ENCODE results near the gene LHPP. TPM values are rescaled to one million over a fixed set of nuclear protein-coding genes. Genes with fewer than 3 reads are reported as not detected.

The LHPP gene
- total and polyA plus RNA-seq, 2 donors (not counting 1 experiment from before 2014, with no cell fraction given): 10.2 to 15.6 TPM

DNA sequence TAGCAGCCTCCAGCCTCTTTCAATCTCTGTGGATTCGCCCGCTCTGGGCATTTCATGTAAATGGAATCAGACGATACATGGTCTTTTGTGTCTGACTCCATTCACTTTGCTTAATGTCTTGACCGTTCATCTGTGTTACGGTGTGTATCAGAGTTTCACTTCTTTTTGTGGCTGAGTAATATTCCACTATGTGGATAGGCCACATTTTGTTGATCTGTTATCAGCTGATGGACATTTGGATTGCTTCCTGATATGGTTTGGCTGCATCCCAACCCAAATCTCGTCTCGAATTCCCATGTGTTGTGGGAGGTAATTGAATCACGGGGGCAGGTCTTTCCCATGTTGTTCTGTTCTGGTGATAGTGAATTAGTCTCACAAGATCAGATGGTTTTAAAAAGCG lies 109.0 kb downstream of the LHPP start:
- Histone ChIP-seq H3K27me3 (ENCODE audit: control insufficient read depth, insufficient read depth, low read length) (no peaks in the 10 kb centered on the region), H3K9me3 (ENCODE audit: control insufficient read depth, insufficient read depth, low read depth, low read length) (no peaks in the 10 kb centered on the region), H3K4me1 (ENCODE audit: control insufficient read depth, extremely low read depth, insufficient read depth, low read length) (no peaks in the 10 kb centered on the region), H3K4me3 (replicated peaks in 1 of 4; ENCODE audit: control extremely low read depth in 1 of 4, insufficient read depth in 1 of 4, low read depth in 3 of 4, low read length in 4 of 4) (no peak overlapping the region), H3K9ac (ENCODE audit: insufficient read depth, low read length) (no peak overlapping the region), H2AFZ (ENCODE audit: low read length) (no peak overlapping the region), H3K4me2 (ENCODE audit: extremely low read depth, insufficient read depth, low read length) (no peak overlapping the region), H4K20me1 (ENCODE audit: control insufficient read depth, extremely low read depth, insufficient read depth, low read length) (no peaks in the 10 kb centered on the region), H3K36me3 (ENCODE audit: control insufficient read depth, insufficient read depth, low read length) (no peaks in the 10 kb centered on the region), H3K27ac (ENCODE audit: insufficient read depth, low read length) (no peak overlapping the region), H3K79me2 (ENCODE audit: control insufficient read depth, insufficient read depth, low read length) (no peaks in the 10 kb centered on the region)
- TF ChIP-seq, protein P1, sequence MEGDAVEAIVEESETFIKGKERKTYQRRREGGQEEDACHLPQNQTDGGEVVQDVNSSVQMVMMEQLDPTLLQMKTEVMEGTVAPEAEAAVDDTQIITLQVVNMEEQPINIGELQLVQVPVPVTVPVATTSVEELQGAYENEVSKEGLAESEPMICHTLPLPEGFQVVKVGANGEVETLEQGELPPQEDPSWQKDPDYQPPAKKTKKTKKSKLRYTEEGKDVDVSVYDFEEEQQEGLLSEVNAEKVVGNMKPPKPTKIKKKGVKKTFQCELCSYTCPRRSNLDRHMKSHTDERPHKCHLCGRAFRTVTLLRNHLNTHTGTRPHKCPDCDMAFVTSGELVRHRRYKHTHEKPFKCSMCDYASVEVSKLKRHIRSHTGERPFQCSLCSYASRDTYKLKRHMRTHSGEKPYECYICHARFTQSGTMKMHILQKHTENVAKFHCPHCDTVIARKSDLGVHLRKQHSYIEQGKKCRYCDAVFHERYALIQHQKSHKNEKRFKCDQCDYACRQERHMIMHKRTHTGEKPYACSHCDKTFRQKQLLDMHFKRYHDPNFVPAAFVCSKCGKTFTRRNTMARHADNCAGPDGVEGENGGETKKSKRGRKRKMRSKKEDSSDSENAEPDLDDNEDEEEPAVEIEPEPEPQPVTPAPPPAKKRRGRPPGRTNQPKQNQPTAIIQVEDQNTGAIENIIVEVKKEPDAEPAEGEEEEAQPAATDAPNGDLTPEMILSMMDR (conservative IDR thresholded peaks at IDR 0.05 in 1 of 2, IDR thresholded peaks at IDR 0.05 in 1 of 2; ENCODE audit: low read depth in 1 of 2, low read length in 2 of 2): no peak
- DNase-seq (ENCODE audit: low read depth in 2 of 2): no peak

DNA sequence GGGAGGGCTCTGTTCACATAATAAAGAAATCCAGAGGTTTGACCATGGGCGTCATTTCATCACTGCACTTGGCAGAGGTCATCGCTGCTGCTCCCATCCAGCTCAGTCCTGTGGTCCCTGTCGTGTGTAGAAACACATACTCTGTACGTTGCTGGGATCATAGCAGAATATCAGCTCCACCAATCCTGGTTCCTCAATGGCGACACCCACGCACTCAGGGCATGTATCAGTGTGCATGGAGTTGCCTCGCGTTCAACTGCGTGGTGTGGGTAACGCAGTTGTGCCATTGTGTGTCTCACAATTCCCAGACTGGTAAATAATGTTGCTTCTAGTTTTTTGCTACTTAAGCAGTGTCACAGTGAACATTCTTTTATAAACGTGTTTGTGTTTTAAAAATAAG lies 111.1 kb downstream of the LHPP start:
- no peak overlapping the region for H3K4me2 ChIP-seq (ENCODE audit: extremely low read depth, insufficient read depth, low read length)
- no peak overlapping the region for H3K27ac ChIP-seq (ENCODE audit: insufficient read depth, low read length)
- H3K9ac ChIP-seq (ENCODE audit: insufficient read depth, low read length): no peak overlapping the region
- H4K20me1 ChIP-seq (ENCODE audit: control insufficient read depth, extremely low read depth, insufficient read depth, low read length): no peaks in the 10 kb centered on the region
- TF ChIP-seq, protein P1 (conservative IDR thresholded peaks at IDR 0.05 in 1 of 2, IDR thresholded peaks at IDR 0.05 in 1 of 2; ENCODE audit: low read depth in 1 of 2, low read length in 2 of 2): no peak
- TF ChIP-seq EZH2 (IDR thresholded peaks at IDR 0.05; ENCODE audit: low read length, missing control alignments): no peak
- H3K9me3 ChIP-seq (ENCODE audit: control insufficient read depth, insufficient read depth, low read depth, low read length): no peaks in the 10 kb centered on the region
- no peaks in the 10 kb centered on the region for H3K79me2 ChIP-seq (ENCODE audit: control insufficient read depth, insufficient read depth, low read length)
- H2AFZ ChIP-seq (ENCODE audit: low read length): no peak overlapping the region
- no peaks in the 10 kb centered on the region for H3K4me1 ChIP-seq (ENCODE audit: control insufficient read depth, extremely low read depth, insufficient read depth, low read length)
- no peak for DNase-seq (ENCODE audit: low read depth in 2 of 2)
- H3K27me3 ChIP-seq (ENCODE audit: control insufficient read depth, insufficient read depth, low read length): no peaks in the 10 kb centered on the region
- H3K4me3 ChIP-seq (replicated peaks in 1 of 4; ENCODE audit: control extremely low read depth in 1 of 4, insufficient read depth in 1 of 4, low read depth in 3 of 4, low read length in 4 of 4): no peak overlapping the region
- no peaks in the 10 kb centered on the region for H3K36me3 ChIP-seq (ENCODE audit: control insufficient read depth, insufficient read depth, low read length)

DNA sequence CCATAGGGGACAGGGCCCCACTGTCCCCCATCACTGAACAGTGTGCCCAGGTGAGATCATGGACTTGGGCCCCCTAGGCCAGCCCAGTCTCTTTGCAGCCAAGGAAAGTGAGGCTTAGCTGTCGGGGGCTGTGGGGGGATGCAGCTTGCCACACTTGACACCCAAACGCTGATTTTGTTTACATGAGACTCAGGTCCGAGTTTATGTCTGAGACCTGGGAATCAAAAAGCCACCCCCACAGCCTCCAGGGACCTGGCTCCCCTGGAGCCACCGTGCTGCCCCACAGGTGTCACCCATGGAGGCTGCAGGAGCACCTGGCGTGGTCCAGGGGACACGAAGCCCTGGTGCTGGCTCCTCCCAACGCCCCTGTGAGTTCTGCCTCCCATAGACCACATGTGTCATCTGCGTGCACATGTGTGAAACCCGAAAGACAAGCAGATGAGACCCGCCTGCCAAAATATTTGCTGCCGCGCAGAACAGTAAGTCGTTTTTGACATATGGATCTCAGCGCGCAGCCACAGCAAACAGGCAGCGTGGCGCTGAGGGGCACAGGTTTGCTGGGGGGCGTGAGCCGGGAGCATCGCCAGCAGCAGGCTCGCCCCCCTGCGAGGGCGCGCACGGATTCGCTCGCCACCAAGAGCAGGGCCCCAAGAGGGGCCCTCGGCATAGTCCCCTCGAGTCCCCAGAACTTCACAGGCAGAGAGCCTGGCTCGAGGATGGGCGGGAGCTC lies 112.3 kb downstream of the LHPP start:
- TF ChIP-seq EZH2 (IDR thresholded peaks at IDR 0.05; ENCODE audit: low read length, missing control alignments): no peak
- TF ChIP-seq, protein P1 (conservative IDR thresholded peaks at IDR 0.05 in 1 of 2, IDR thresholded peaks at IDR 0.05 in 1 of 2; ENCODE audit: low read depth in 1 of 2, low read length in 2 of 2): no peak
- Histone ChIP-seq H2AFZ (ENCODE audit: low read length) (no peak overlapping the region), H3K9me3 (ENCODE audit: control insufficient read depth, insufficient read depth, low read depth, low read length) (no peaks in the 10 kb centered on the region), H3K4me1 (ENCODE audit: control insufficient read depth, extremely low read depth, insufficient read depth, low read length) (no peaks in the 10 kb centered on the region), H3K27me3 (ENCODE audit: control insufficient read depth, insufficient read depth, low read length) (no peaks in the 10 kb centered on the region), H3K4me2 (ENCODE audit: extremely low read depth, insufficient read depth, low read length) (no peak overlapping the region), H3K4me3 (replicated peaks in 1 of 4; ENCODE audit: control extremely low read depth in 1 of 4, insufficient read depth in 1 of 4, low read depth in 3 of 4, low read length in 4 of 4) (no peak overlapping the region), H3K27ac (ENCODE audit: insufficient read depth, low read length) (no peak overlapping the region), H3K9ac (ENCODE audit: insufficient read depth, low read length) (no peak overlapping the region), H4K20me1 (ENCODE audit: control insufficient read depth, extremely low read depth, insufficient read depth, low read length) (no peaks in the 10 kb centered on the region), H3K36me3 (ENCODE audit: control insufficient read depth, insufficient read depth, low read length) (no peaks in the 10 kb centered on the region), H3K79me2 (ENCODE audit: control insufficient read depth, insufficient read depth, low read length) (no peaks in the 10 kb centered on the region)
- no peak for DNase-seq (ENCODE audit: low read depth in 2 of 2)
